IPS DF 4.7 (cell line): ENCODE results near the gene ARHGAP21.

Source experiments
- DNase-seq: peaks from one replicate; pipeline ENCODE4 v3.0.0-alpha.2; 2013; ENCODE audit warnings: low spot score; ENCODE audit errors: extremely low read depth

Gene ARHGAP21

GRCh38 chr10:24722676-24723385 is 856 bp downstream of the ARHGAP21 start:
- no peak for DNase-seq

GRCh38 chr10:24722131-24722675 is 1.5 kb downstream of the ARHGAP21 start:
- no peak for DNase-seq

- no peak for DNase-seq
Observed at GRCh38 chr10:24721229-24722106, 2.2 kb downstream of the ARHGAP21 start.

- DNase-seq = no peak
Observed at GRCh38 chr10:24720096-24720495, 3.6 kb downstream of the ARHGAP21 start.

GRCh38 chr10:24718031-24718855 is 5.4 kb downstream of the ARHGAP21 start:
- no peak for DNase-seq

- no peak for DNase-seq
Observed at GRCh38 chr10:24716295-24716694, 7.4 kb downstream of the ARHGAP21 start.

GRCh38 chr10:24715246-24715769 is 8.4 kb downstream of the ARHGAP21 start:
- DNase-seq = no peak

- DNase-seq = no peak
Observed at GRCh38 chr10:24713086-24713485, 10.6 kb downstream of the ARHGAP21 start.

- DNase-seq = no peak
Observed at GRCh38 chr10:24711465-24711864, 12.2 kb downstream of the ARHGAP21 start.

- no peak for DNase-seq
Observed at GRCh38 chr10:24708081-24708480, 15.6 kb downstream of the ARHGAP21 start.

GRCh38 chr10:24707445-24707844 is 16.2 kb downstream of the ARHGAP21 start:
- DNase-seq = no peak

- DNase-seq = no peak
Observed at GRCh38 chr10:24706479-24707118, 17.1 kb downstream of the ARHGAP21 start.

GRCh38 chr10:24703700-24704099 is 20.0 kb downstream of the ARHGAP21 start:
- DNase-seq = no peak

- DNase-seq = no peak
Observed at GRCh38 chr10:24701447-24701846, 22.2 kb downstream of the ARHGAP21 start.

- DNase-seq = no peak
Observed at GRCh38 chr10:24700948-24701347, 22.7 kb downstream of the ARHGAP21 start.

- no peak for DNase-seq
Observed at GRCh38 chr10:24698270-24698669, 25.4 kb downstream of the ARHGAP21 start.

- no peak for DNase-seq
Observed at GRCh38 chr10:24697080-24697479, 26.6 kb downstream of the ARHGAP21 start.

- no peak for DNase-seq
Observed at GRCh38 chr10:24695452-24695851, 28.2 kb downstream of the ARHGAP21 start.

- DNase-seq = no peak
Observed at GRCh38 chr10:24694086-24694485, 29.6 kb downstream of the ARHGAP21 start.

GRCh38 chr10:24690961-24691512 is 32.6 kb downstream of the ARHGAP21 start:
- DNase-seq = no peak
